ENCODE results near the gene BTNL3.

DNA sequence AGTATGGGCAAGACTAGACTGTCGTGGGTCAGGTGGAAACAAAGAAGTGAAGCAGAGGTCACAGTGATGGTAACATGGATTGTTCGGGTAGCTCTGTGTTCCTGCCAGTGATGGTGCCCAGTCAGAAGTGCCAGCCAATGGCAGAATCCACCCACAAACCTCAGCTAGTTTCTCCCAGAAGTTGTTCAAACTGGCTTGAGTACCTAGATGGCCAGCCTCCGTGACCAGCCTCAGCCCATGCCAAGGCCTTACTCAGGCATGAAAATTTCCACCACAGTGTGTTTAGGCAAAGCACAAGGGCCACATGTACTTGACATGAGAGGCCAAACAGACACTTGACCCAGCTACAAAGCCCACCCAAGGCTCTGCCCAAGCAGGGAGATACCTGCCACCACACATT lies 32.0 kb downstream of the BTNL3 start:
- TF ChIP-seq, protein P1, sequence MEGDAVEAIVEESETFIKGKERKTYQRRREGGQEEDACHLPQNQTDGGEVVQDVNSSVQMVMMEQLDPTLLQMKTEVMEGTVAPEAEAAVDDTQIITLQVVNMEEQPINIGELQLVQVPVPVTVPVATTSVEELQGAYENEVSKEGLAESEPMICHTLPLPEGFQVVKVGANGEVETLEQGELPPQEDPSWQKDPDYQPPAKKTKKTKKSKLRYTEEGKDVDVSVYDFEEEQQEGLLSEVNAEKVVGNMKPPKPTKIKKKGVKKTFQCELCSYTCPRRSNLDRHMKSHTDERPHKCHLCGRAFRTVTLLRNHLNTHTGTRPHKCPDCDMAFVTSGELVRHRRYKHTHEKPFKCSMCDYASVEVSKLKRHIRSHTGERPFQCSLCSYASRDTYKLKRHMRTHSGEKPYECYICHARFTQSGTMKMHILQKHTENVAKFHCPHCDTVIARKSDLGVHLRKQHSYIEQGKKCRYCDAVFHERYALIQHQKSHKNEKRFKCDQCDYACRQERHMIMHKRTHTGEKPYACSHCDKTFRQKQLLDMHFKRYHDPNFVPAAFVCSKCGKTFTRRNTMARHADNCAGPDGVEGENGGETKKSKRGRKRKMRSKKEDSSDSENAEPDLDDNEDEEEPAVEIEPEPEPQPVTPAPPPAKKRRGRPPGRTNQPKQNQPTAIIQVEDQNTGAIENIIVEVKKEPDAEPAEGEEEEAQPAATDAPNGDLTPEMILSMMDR (conservative IDR thresholded peaks at IDR 0.05; ENCODE audit: low read depth in 2 of 2): no peak
- TF ChIP-seq POLR2AphosphoS5 (IDR thresholded peaks at IDR 0.05; ENCODE audit: low read depth) (no peak), EZH2 (IDR thresholded peaks at IDR 0.05; ENCODE audit: low read depth, unreplicated experiment) (no peak), NANOG (IDR thresholded peaks at IDR 0.05; ENCODE audit: borderline replicate concordance) (no peak), EZH2phosphoT487 (IDR thresholded peaks at IDR 0.05; ENCODE audit: unreplicated experiment) (no peak), ZNF331 (CRISPR knock-in tag; IDR thresholded peaks at IDR 0.05; ENCODE audit: low read depth) (no peak)
- TF ChIP-seq, protein P2, sequence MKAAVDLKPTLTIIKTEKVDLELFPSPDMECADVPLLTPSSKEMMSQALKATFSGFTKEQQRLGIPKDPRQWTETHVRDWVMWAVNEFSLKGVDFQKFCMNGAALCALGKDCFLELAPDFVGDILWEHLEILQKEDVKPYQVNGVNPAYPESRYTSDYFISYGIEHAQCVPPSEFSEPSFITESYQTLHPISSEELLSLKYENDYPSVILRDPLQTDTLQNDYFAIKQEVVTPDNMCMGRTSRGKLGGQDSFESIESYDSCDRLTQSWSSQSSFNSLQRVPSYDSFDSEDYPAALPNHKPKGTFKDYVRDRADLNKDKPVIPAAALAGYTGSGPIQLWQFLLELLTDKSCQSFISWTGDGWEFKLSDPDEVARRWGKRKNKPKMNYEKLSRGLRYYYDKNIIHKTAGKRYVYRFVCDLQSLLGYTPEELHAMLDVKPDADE (IDR thresholded peaks at IDR 0.05): no peak
- TF ChIP-seq, protein P3, sequence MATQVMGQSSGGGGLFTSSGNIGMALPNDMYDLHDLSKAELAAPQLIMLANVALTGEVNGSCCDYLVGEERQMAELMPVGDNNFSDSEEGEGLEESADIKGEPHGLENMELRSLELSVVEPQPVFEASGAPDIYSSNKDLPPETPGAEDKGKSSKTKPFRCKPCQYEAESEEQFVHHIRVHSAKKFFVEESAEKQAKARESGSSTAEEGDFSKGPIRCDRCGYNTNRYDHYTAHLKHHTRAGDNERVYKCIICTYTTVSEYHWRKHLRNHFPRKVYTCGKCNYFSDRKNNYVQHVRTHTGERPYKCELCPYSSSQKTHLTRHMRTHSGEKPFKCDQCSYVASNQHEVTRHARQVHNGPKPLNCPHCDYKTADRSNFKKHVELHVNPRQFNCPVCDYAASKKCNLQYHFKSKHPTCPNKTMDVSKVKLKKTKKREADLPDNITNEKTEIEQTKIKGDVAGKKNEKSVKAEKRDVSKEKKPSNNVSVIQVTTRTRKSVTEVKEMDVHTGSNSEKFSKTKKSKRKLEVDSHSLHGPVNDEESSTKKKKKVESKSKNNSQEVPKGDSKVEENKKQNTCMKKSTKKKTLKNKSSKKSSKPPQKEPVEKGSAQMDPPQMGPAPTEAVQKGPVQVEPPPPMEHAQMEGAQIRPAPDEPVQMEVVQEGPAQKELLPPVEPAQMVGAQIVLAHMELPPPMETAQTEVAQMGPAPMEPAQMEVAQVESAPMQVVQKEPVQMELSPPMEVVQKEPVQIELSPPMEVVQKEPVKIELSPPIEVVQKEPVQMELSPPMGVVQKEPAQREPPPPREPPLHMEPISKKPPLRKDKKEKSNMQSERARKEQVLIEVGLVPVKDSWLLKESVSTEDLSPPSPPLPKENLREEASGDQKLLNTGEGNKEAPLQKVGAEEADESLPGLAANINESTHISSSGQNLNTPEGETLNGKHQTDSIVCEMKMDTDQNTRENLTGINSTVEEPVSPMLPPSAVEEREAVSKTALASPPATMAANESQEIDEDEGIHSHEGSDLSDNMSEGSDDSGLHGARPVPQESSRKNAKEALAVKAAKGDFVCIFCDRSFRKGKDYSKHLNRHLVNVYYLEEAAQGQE (IDR thresholded peaks at IDR 0.05; ENCODE audit: unreplicated experiment): no peak

Measured in GM23338 (cell line).